HG03196 (cell line): ENCODE measurements around the gene NFIB.
A peak's percentile ranks its signal among the peaks of the same experiment; 100 is the strongest.

Source experiments
- ATAC-seq: cut with Tn5 transposase; IDR thresholded peaks from one replicate; pipeline ENCODE4 v1.9.1; 2021; ENCODE audit not compliant: unreplicated experiment

NFIB gene

DNA sequence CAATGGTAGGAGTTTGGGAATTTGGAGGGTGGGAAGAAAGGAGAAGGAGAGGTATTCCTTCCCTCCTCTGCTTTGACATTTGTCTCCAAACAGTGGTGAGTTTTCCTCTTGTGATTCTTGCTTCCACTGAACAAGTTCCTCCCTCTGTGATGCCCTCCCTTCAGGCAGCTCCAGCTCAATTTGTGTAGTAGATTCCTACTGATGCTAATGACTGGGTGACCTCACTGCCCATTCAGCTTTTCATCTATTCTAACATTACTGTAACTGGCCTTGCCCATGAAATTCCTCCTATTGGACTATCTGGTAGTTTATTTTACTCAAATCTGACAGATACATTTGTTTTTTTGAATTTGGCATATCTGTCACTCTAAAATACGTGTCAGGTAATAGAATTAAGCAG lies 121.4 kb downstream of the NFIB start:
- no peak for ATAC-seq

DNA sequence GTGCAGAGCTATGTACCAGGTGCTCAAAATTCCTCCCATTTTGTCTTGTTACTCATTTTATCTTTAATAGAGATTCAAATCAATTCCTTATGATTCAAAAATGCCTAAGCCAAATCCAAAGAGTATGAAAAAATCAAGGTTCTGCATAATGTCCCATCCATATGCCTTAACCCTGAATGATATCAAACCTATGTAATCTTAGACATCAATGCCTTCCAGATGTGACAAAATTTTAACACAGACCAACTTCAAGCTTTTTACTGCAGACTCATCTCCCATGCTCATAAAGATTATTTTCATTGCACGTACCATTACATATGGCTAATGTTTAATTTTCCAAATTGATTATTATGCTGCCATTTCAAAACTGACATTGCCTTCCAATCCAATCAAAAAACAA lies 122.4 kb downstream of the NFIB start:
- no peak for ATAC-seq

DNA sequence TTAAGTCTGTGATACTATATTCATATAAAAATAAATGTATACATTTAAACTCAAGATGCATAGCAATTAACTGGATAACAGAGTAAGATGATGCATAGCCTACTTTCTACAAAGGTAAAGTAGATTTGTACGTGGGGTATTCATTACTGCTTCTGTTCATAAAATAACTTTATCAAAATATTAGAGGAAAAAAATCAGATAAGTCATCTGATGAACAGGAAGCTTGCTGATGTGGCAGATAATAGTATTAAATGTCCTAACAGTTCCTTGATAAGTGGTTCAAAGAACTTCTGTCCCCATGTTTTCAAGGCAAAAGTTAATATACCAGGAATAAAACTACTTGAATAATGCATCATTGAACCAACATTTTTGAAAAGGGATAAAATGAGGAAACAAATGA lies 123.7 kb downstream of the NFIB start:
- no peak for ATAC-seq

DNA sequence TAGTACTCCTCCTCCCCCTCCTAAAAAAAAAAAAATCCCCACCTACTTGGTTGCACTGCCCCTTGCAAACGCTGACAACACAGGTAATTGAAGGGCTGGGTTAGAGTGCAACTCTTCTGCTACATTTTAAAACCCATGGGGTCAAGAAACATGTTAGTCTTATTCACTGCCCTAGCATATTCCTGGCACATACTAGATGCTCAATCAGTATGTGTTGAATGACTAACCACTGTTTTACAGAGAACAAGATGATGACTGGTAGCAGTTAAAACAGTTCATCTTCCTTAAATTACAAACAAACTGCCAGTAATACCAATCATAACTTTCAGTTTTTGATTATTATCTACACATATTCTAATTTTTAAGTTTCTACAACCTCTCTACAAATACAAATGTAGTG lies 124.4 kb downstream of the NFIB start:
- no peak for ATAC-seq

DNA sequence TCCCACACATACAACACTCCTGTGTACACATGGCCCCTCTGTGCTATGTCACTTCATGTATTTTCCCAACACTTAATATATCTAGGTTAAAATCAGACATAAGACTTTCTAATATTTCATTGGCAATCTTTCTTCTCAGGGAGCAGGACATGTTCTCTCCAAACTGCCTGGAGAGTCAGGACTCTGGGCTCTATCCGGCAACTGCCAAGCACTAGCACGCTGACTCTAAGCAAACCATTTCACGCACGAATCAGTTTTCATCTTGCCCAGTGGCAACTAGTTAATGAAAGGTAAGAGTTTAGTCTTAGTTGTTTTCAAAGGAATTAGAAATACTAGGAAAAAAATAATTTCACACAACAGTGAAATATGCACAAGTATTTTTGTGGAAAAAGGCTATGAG lies 124.8 kb downstream of the NFIB start:
- no peak for ATAC-seq

DNA sequence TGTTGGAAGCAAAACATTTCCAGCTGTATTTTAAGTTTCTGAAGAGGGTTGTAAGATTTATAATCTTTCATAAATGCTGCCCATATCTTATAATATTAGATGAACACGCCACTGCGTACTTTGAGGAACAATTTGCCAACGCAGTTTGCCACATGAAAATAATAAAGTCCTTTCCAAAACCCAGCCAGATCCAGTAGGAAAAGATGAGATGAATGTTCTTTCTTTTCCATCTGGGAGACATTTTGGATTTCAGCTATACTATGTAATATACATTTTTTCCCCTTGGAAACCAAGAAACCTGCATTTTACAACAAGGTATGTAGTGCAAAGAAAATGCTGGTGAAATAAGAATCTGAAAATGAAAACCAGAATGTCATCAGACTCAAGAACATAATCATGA lies 125.4 kb downstream of the NFIB start:
- no peak for ATAC-seq

DNA sequence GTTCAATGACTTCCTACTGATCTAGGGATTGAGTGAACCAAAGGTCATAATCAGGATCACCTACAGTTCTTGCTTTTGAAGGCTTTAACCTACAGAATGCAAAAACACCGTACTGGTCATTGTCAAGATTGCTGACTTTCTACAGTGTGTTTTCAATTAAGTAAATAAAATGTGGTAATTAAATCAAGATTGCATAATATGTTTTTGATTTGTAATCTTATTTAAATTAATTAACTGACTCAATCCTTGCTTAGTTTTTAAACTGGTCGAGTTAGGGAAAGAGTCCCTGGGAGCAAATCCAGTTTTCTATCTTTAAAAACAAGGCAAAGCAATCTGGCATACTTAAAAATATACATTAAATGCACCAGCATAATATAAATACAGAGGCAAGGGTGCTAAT lies 125.9 kb downstream of the NFIB start:
- no peak for ATAC-seq

DNA sequence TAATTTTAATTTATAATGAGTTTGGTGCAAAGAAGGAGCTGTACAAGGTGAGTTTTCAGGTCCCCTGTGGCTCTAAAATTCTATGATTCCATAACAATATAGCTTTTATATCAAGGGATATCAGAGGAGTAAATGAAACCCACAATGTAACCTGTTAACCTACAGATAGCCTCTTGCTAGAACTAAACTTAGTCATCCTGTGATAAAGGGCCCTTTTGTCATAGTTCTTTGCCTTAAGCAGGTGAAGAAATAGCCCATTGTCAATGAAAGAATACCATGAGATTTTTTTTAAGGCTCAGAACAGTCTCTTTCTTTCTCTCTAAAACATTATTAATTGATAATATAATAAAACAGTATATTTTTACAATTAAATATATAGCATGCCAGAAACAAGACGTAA lies 127.8 kb downstream of the NFIB start:
- no peak for ATAC-seq

DNA sequence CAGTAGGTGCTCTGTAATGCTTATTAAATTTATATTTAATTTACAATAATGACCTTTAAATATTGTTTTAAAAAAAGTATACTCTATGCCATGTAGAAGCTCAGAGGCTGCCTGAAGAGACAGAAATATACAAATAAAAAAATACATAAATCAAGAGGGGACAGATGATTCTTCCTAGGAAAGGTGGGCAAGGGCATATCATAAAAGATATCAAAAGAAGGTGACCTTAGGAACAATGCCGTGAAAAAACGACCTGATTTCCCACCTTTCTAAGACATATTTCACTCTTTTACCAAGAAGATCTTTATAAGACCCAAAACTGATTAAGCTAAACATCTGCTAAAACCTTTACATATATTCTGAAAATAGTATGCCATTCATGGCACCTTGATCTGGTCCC lies 128.9 kb downstream of the NFIB start:
- no peak for ATAC-seq

DNA sequence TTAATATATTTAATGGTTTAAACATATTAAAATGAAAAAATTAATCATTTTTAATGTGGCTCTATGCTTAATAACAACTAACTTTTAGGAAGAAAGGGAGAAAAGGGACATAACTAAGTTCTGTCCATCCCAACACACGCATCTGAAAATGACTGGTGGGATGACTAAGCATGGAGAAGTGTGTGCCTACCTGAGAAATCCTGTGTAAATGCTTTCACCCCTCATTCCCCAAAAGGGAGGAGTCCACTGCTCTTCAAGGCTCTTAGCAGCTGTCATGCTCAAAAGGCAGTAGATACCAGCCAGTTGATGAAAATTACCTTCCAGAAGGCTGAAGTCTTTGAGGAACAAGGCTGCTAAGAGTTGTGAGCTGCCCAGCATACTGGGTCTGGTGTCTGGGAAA lies 130.9 kb downstream of the NFIB start:
- no peak for ATAC-seq

DNA sequence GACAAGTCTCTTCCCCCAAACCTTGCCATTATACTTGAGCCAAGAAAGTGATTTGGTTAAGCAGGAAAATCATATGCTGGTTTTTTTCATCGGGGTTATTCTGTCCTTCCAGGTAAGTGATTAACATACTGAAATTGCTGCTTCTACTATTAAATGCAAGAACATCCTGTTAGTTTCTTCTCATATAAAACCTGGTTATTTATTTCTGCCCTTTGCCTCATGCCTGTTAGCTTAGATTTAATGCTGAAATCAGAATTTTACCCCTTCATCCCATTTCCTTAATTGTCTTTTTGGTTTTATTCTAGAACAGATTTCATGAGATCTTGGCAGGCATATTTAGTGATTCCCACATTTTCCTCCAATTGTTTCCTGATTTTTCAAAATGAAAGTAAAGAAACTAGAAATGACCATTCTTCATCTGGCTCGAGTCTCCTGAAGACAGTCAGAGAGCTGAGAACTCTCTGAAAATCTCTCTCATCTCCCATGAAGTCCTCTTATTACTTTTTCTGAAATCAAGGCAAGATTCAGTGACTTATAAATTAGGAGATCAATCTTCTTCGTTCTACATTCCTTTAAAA lies 132.9 kb downstream of the NFIB start:
- no peak for ATAC-seq

DNA sequence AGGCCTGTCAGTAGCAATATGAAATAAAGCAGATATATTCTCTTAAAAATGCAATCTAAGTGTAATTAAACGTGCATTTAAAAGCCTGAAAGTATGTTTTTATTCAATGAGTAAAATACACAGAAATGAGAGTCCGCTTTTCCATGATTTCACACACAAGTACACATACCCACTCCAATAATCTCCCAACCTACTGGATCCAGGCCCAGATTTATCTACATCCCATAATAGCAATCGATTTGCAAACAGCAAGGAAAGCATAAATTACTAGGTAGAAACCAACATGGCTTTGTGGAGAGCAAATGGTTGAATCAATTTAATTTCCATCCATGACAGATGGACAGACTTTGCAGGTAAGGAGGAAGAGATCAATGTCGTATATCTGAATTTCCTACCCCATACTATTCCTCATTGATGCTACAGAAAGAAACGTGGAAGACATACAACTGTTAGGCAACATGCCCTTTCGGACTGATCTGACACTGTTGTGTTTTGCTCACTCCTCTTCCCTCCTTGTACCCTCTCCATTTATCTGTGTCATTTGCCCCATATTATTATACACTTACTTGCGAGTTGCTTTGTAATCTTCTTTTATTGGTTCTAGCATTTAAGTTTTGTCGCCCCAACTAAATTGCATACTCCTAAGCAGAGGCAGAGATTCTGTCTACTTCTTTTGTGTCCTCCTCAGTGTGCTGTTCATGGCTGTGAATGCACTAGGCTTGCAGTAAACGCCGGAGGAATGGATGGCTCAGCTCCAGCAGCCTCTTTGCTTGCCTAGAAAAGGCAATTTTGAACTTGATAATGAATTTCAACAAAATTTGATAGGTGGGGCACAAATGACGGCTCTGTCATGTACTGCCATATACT lies 133.6 kb downstream of the NFIB start:
- no peak for ATAC-seq

DNA sequence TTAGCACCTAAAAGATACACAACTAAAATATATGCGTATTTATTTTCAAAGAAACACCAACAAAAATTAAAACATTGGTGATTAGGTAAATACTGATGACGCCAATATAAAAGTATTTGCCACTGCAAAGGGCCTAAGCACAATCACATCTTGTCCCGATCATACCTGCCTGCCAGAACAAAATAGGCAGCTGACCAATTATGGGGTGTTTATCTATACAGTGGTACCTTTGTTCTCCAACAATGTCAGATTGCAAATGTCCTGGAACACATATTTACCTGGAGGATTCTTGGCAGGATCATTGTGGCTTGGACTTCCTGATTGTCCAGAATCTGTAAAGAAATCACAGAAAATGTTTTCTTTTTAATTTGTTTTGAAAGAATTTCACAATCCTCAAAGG lies 134.5 kb downstream of the NFIB start:
- ATAC-seq = no peak

DNA sequence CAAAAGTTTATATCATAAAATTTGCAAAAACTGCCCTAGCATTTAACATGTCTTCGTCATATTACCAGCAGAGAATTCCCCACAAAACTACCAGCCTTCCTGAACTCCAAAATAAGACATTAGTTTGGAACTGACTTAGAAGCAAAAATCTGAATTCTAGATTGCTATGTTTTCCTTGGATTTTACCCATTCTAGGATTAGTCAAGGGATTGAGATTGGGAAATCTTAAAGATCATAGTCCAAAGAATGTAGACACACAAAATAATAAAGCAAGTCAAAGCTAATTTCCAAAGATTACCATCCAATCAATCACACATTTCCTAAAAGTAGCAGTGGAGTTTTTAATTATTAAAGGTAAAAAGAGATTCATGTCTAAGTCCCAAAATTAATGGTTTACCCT lies 138.2 kb downstream of the NFIB start:
- no peak for ATAC-seq

DNA sequence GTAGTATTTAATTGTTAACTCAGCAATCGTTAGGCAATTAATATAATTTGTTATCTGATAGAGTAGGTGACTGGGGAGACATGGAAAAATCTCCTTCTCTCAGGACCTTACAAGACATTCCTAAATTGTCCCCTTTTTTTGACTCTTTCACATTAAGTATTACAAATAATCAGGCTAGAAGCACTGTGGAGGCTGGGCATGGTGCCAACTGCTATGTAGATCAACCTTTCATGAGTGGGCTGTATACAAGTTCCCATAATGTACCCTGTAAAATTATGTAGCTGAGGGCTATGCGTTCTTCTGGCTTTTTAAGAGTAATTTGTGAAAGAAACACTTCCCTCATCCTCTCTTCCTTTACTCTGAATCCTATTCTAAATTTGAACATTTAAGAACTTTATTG lies 140.2 kb downstream of the NFIB start:
- ATAC-seq = no peak

DNA sequence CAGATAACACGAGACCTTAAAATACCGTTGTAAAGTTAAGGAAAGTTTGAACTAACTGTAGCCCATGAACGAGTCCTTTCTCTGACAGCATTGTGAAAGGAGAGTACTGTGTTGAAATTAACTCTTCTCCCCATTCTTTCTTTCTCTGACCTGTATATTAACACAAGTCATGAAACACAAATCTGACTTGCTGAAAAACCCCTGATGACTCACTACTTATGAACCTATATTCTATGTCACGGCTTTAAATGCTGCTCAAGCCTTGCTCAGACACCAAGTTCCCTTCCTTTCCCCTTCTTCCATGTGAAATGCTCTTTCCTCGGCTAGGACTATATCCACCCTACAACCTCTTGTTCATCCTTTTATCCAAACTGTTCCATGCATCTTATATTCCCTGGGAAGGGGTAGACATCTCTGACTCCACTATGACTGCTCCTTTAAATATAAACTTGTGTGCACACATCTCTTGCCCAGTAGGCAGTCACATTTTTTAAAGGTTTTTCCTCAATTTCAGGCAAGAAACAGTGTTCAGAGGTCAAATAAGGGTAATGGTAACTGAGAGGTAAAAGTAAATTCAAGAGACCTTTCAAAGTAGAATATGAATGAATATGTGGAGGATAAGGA lies 142.9 kb downstream of the NFIB start:
- peak; percentile 85 for ATAC-seq

DNA sequence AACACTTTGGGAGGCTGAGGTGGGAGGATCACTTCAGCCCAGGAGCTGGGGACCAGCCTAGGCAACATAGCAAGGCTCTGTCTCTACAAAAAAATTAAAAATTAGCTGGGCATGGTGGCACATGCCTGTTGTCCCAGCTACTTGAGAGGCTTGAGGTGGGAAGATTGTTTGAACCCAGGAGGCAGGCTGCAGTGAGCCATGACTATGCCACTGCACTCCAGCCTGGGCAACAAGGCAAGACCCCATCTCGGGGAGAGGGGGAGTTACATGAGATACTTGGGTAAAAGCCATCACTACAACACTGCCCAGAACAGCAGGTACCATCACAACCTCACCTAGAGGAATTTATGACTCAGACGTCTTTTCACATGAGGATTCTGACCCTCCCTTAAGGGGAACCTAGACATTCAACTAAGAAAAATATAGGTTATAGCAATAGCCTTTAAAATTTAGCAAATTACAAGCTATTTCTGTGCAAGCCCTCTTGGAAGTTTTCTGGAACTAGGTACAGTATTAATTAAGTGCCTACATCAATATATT lies 143.5 kb downstream of the NFIB start:
- ATAC-seq = no peak

DNA sequence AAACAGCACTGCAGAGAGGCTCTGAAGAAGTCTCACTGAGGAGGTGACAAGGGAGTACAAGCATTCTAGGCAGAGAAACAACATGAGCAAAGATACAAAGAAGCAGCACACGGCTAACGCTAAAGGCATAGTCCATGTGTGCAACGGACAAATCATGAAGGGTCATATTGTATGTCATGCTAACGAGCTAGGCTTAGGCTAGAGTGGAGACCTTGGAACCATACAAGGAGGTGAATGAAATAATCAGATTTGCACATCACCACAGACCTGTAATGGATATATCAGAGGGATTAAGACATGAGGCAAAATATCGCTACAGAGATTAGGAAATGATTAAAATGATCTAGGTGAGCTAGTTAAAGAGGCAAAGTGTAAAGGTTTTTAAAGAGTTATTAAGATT lies 145.6 kb downstream of the NFIB start:
- ATAC-seq = no peak

DNA sequence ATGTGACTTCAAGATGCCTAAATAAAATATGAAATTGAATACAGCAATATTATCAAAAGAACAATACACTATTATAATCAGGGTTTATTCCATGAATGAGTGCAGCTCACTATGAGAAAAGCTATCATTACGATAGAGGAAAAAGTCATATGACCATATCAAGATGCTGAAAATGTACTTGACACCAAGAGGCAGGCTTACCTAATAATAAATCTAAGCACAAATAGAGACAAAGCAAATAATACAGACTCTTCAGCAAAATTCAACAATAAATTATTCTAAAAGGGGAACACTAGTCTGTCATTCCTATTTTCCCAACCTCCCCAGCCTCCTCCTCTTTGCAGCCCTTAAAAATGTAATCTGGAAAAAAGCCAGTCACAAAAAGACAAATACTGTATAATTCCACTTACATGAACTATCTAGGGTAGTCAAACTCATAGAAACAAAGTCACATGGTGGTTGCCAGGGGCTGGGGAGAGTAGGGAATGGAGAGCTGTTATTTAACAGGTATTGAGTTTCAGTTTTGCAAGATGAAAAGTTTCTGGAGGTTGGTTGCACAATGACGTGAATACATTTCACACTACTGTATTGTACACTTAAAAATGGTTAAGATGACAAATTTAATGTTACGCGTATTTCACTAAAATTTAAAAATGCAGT lies 148.4 kb downstream of the NFIB start:
- no peak for ATAC-seq

DNA sequence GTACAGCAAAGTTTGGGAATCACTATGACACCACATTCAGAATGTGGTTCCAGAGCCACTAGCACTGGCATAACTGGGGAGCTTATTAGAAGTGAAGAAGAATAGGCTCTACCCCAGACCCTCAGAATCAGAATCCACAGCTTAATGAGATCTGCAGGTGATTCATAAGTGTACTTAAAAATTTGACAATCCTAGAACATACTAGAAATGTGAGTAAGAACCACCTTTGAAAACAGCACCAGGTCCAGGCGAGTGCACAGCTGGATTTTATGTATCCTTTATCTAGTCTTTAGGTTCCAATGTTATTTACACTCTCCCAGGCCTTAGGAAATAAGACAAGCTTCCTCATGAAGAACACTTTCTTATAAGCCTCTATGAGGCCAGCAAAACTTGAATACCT lies 149.0 kb downstream of the NFIB start:
- ATAC-seq = no peak

DNA sequence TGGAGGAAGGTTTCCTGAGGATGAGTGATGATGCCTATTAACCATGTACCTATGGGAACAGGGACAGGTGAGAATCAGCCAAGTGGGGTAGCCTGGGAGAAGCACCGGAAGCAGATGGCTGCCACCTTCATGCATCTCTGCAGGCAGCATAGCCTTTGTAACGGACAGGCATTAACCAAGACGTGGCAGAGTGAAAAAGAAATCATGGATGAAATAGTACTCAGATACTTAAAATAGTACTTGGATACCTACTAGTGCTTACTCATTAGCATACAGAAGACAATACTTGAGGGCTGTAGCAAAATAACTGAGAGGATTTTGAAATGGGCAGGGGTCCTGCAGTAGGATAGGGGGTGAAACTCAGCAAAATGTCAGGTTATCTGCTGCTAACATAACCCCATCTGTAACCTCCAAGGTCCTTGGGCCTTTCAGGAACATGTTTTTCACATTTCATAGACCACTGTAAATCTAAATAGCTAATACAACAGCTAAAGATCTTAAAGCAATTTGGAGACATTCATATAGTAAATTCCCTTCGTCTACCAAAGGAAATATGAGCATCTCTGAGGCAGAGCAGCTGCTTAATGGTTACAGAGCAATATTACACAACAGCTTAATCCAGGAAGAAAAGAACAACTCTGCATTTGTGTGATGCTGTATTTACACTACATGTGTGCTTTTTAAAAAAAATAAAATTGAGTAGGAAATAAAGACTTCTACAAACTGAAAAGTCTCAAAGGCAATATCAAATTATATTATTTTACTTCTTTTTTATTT lies 154.3 kb downstream of the NFIB start:
- ATAC-seq = no peak
